HepG2 (cell line): ENCODE results near the gene ARFGAP3.

ENCODE experiments used
- CTCF ChIP-seq: sonication (generic); formaldehyde crosslinking; IDR thresholded peaks from 2 replicates; pipeline ENCODE4 v1.5.0; 2020; ENCODE audit warnings: mild to moderate bottlenecking, missing genetic modification reagents, moderate library complexity
- JARID2 ChIP-seq: sonication (generic); formaldehyde crosslinking; IDR thresholded peaks from 2 replicates; pipeline ENCODE4 v1.8.1; 2023; ENCODE audit warnings: missing genetic modification reagents, inconsistent platforms; ENCODE audit not compliant: insufficient replicate concordance
- MTF1 ChIP-seq: sonication (generic); formaldehyde crosslinking; IDR thresholded peaks from 2 replicates; pipeline ENCODE4 v1.5.0; 2020; ENCODE audit warnings: missing genetic modification reagents
- MYNN ChIP-seq: sonication (generic); formaldehyde crosslinking; IDR thresholded peaks from 2 replicates; pipeline ENCODE4 v1.4.0; 2020; ENCODE audit warnings: mild to moderate bottlenecking, low read depth, missing genetic modification reagents
- NAIF1 ChIP-seq: sonication (generic); formaldehyde crosslinking; IDR thresholded peaks from 2 replicates; pipeline ENCODE4 v1.5.0; 2020; ENCODE audit warnings: mild to moderate bottlenecking, missing genetic modification reagents, borderline replicate concordance
- NR1H2 ChIP-seq: sonication (generic); formaldehyde crosslinking; IDR thresholded peaks from 2 replicates; pipeline ENCODE4 v1.8.1; 2022; ENCODE audit warnings: low read depth, missing genetic modification reagents, borderline replicate concordance
- TAF1 ChIP-seq: sonication (generic); formaldehyde crosslinking; IDR thresholded peaks from 2 replicates; pipeline ENCODE4 v1.4.0; 2020; ENCODE audit warnings: missing genetic modification reagents

GRCh38 chr22:42844756-42845155 lies 12.3 kb downstream of the ARFGAP3 start:
- TF ChIP-seq MTF1: no peak
- TF ChIP-seq MYNN: no peak
- TF ChIP-seq CTCF (CRISPR knock-in tag): no peak
- TF ChIP-seq NR1H2 (CRISPR knock-in tag): no peak
- no peak for TF ChIP-seq TAF1 (CRISPR knock-in tag)
- no peak for TF ChIP-seq JARID2 (CRISPR knock-in tag)
- TF ChIP-seq NAIF1 (CRISPR knock-in tag): no peak
